Measurements from ENCODE around the gene RSPRY1.

RSPRY1 gene

DNA sequence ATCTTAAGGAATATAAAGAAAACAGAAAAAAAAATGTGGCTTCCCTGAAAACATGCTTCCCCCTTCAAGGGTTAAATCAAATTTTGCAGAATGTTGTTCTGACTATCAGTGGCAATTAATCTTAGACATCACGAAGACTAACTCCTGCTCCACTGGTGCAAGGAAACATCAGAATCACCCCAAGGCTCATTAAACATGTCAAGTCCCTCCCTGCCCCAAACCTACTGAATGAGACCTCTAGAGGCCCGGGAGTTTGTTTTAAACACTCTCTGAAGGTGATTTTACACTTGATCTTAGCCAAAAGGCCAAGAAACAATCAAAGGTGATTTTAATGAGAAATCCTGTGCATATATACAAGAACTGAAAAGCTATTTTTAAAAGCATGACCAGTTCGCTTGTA, 18.6 kb upstream of the RSPRY1 start:
- H3F3A ChIP-seq (ENCODE audit: control insufficient read depth, insufficient read depth), result no peaks in the 10 kb centered on the region; the same call in 1 of the 2 replicates

DNA sequence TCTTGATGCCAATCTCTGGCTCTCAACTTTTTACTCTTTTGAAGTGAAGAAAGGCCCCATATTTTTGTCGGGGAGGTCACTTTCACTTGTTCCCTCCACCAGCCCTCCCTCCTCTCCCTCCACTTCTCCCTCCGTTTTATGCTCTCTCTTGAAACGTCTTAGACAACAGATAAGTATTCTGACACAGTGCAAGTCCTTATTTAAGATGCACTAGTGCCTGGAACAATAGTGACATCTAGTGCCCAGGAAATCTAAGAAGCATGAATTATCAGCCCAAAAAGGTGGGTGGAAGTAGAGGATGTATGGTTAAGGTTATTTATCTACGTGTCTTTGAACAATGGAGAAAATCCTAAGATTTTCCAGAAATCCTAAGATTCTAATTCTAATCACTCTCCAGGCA, 18.2 kb upstream of the RSPRY1 start:
- Histone ChIP-seq H3K4me1 (ENCODE audit: control insufficient read depth, low read length) (no peaks in the 10 kb centered on the region), H3K9me2 (replicated peaks; ENCODE audit: control insufficient read depth, low read length) (no peaks in the 10 kb centered on the region), H3K9me3 (ENCODE audit: control insufficient read depth, insufficient read depth, low read length) (no peaks in the 10 kb centered on the region), H3K79me2 (ENCODE audit: control insufficient read depth, low read length) (no peaks in the 10 kb centered on the region), H3K4me3 (ENCODE audit: low read length) (no peak overlapping the region), H3K4me2 (ENCODE audit: low read length) (no peak overlapping the region), H3K36me3 (ENCODE audit: control insufficient read depth, low read length) (peaks cover 83% of the 10 kb centered on the region), H4K20me1 (ENCODE audit: control insufficient read depth, insufficient read depth, low read depth, low read length) (no peaks in the 10 kb centered on the region), H3F3A (ENCODE audit: control insufficient read depth, insufficient read depth) (no peaks in the 10 kb centered on the region; the same call in 1 of the 2 replicates), H3K27ac (ENCODE audit: low read depth, low read length) (no peak overlapping the region), H3K27me3 (ENCODE audit: control insufficient read depth, low read length) (no peaks in the 10 kb centered on the region)
- TF ChIP-seq EZH2phosphoT487 (IDR thresholded peaks at IDR 0.05; ENCODE audit: borderline replicate concordance, low read length), result no peak
- TF ChIP-seq, protein P1, sequence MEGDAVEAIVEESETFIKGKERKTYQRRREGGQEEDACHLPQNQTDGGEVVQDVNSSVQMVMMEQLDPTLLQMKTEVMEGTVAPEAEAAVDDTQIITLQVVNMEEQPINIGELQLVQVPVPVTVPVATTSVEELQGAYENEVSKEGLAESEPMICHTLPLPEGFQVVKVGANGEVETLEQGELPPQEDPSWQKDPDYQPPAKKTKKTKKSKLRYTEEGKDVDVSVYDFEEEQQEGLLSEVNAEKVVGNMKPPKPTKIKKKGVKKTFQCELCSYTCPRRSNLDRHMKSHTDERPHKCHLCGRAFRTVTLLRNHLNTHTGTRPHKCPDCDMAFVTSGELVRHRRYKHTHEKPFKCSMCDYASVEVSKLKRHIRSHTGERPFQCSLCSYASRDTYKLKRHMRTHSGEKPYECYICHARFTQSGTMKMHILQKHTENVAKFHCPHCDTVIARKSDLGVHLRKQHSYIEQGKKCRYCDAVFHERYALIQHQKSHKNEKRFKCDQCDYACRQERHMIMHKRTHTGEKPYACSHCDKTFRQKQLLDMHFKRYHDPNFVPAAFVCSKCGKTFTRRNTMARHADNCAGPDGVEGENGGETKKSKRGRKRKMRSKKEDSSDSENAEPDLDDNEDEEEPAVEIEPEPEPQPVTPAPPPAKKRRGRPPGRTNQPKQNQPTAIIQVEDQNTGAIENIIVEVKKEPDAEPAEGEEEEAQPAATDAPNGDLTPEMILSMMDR (IDR thresholded peaks at IDR 0.05; ENCODE audit: low read depth, low read length, poor library complexity, severe bottlenecking), result peak; percentile 67

More for the DNA sequence above, 18.6 kb upstream of the RSPRY1 start:
- Histone ChIP-seq H3K4me2 (ENCODE audit: low read length) (no peak overlapping the region), H3K79me2 (ENCODE audit: control insufficient read depth, low read length) (no peaks in the 10 kb centered on the region), H3K9me3 (ENCODE audit: control insufficient read depth, insufficient read depth, low read length) (no peaks in the 10 kb centered on the region), H3K27me3 (ENCODE audit: control insufficient read depth, low read length) (no peaks in the 10 kb centered on the region), H3K4me1 (ENCODE audit: control insufficient read depth, low read length) (no peaks in the 10 kb centered on the region), H4K20me1 (ENCODE audit: control insufficient read depth, insufficient read depth, low read depth, low read length) (no peaks in the 10 kb centered on the region), H3K9me2 (replicated peaks; ENCODE audit: control insufficient read depth, low read length) (no peaks in the 10 kb centered on the region), H3K4me3 (ENCODE audit: low read length) (no peak overlapping the region), H3K36me3 (ENCODE audit: control insufficient read depth, low read length) (peaks cover 83% of the 10 kb centered on the region), H3K27ac (ENCODE audit: low read depth, low read length) (no peak overlapping the region)
- TF ChIP-seq, protein P1 (IDR thresholded peaks at IDR 0.05; ENCODE audit: low read depth, low read length, poor library complexity, severe bottlenecking), result no peak
- TF ChIP-seq EZH2phosphoT487 (IDR thresholded peaks at IDR 0.05; ENCODE audit: borderline replicate concordance, low read length), result no peak

DNA sequence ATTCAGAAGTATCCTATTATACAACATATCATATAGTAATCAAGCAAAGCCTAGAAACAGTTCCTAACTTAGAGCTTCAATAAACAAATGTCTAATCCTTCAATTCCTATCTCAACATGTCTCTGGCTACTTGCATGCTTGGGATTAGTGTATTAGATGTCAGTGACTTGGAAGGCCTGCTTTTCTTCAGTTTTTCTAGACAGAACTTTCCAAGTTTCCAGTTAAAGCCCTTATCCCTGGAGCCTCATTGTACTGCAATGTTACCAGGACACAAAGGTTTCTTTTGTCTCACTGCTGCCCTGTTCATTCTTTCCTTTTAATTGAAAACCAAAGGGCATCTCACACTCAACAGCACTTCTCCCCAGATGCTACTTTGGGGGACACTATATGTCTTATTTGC, 16.8 kb upstream of the RSPRY1 start:
- TF ChIP-seq EZH2phosphoT487 (IDR thresholded peaks at IDR 0.05; ENCODE audit: borderline replicate concordance, low read length), result no peak
- TF ChIP-seq, protein P1 (IDR thresholded peaks at IDR 0.05; ENCODE audit: low read depth, low read length, poor library complexity, severe bottlenecking), result no peak
- H3K27me3 ChIP-seq (ENCODE audit: control insufficient read depth, low read length), result no peaks in the 10 kb centered on the region
- no peak overlapping the region for H3K27ac ChIP-seq (ENCODE audit: low read depth, low read length)
- no peaks in the 10 kb centered on the region for H3K9me2 ChIP-seq (replicated peaks; ENCODE audit: control insufficient read depth, low read length)
- no peaks in the 10 kb centered on the region for H3K4me1 ChIP-seq (ENCODE audit: control insufficient read depth, low read length)
- H3F3A ChIP-seq (ENCODE audit: control insufficient read depth, insufficient read depth), result no peaks in the 10 kb centered on the region; the same call in 1 of the 2 replicates
- H4K20me1 ChIP-seq (ENCODE audit: control insufficient read depth, insufficient read depth, low read depth, low read length), result no peaks in the 10 kb centered on the region
- no peaks in the 10 kb centered on the region for H3K79me2 ChIP-seq (ENCODE audit: control insufficient read depth, low read length)
- peaks cover 73% of the 10 kb centered on the region for H3K36me3 ChIP-seq (ENCODE audit: control insufficient read depth, low read length)
- H3K4me3 ChIP-seq (ENCODE audit: low read length), result no peak overlapping the region
- no peaks in the 10 kb centered on the region for H3K9me3 ChIP-seq (ENCODE audit: control insufficient read depth, insufficient read depth, low read length)
- H3K4me2 ChIP-seq (ENCODE audit: low read length), result no peak overlapping the region

All from DOHH2 (cell line).